HG03520 (cell line): ENCODE data around the gene NENF.

Source experiments
- ATAC-seq: cut with Tn5 transposase; IDR thresholded peaks from one replicate; pipeline ENCODE4 v1.9.1; 2021; ENCODE audit warnings: mild to moderate bottlenecking, moderate library complexity; ENCODE audit not compliant: unreplicated experiment

Gene NENF

GRCh38 chr1:212430955-212431394 is 1.7 kb upstream of the NENF start:
- no peak for ATAC-seq

- no peak for ATAC-seq
Observed at GRCh38 chr1:212431644-212432043, 1.1 kb upstream of the NENF start.

GRCh38 chr1:212432272-212432660 is 454 bp upstream of the NENF start:
- no peak for ATAC-seq

- no peak for ATAC-seq
Observed at GRCh38 chr1:212433577-212434462, 1.1 kb downstream of the NENF start.

DNA sequence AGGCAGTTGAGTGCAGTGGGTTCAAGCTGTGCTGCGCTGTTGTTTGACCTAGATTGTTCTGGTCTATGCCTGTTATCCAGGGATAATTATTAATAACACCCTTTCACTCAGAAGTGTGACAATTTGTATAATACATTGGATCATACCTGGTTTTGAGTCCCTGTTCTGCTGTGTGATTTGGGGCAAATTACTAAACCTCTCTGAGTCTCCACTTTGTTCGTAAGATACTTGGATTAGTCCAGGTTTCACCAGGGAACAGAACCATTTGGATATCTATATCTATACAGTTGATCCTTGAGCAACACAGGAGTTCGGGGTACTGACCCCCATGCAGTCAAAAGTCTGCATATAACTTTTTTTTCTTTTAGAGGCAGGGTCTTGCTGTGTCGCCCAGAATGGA is 2.3 kb downstream of the NENF start:
- no peak for ATAC-seq

DNA sequence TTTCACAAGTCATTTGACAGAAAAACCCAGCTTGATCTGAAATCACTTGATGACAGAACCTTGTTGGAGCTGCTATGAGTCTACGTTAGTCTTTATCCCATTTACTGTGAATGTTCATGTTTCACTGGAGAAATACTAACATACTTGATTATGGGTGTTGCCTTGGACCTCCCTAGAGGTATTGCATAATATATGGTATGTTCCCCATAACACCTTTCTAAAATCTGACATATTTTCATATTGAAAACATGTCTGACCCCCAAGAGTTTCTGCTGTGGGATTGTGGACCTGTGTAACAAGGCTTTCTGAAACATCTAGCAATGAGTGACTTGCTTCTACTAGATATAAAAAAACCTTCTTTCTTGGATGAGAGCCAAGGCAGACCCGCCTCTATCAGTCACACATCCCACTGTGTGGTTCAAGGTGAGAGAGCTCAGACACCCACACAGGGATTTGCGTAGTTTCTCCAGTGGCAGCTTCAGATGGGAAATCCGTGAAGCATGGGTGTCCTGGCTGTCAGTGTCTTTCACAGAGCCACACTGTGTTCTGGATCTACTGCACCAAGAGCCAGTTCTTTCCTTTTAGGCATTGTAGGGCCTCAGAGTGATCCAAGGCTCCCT is 4.6 kb downstream of the NENF start:
- no peak for ATAC-seq

DNA sequence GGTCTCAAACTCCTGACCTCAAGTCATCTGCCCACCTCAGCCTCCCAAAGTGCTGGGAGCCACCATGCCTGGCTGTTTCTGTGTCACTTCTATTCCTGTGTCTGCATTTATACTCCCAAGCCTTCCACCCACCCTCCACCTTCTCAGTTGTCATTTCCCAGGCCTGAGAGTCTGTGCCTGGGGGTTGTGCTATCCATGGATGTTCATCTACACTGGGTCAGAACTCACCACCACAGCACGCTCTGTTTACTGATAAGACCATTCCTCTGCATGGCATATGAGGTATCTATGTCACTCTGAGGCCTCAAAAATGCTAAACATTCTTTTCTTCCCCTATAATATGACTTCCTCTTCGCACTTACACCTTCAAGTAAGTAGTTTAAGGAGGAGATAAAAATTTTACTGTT is 6.1 kb downstream of the NENF start:
- ATAC-seq = no peak

GRCh38 chr1:212440419-212440818 is 7.7 kb downstream of the NENF start:
- ATAC-seq = no peak

GRCh38 chr1:212442408-212442807 is 9.7 kb downstream of the NENF start:
- ATAC-seq = no peak

GRCh38 chr1:212446333-212446732 is 13.6 kb downstream of the NENF start:
- ATAC-seq = no peak

- ATAC-seq = no peak
Observed at GRCh38 chr1:212447478-212447877, 14.8 kb downstream of the NENF start.

- ATAC-seq = no peak
Observed at GRCh38 chr1:212450331-212450881, 17.7 kb downstream of the NENF start.

DNA sequence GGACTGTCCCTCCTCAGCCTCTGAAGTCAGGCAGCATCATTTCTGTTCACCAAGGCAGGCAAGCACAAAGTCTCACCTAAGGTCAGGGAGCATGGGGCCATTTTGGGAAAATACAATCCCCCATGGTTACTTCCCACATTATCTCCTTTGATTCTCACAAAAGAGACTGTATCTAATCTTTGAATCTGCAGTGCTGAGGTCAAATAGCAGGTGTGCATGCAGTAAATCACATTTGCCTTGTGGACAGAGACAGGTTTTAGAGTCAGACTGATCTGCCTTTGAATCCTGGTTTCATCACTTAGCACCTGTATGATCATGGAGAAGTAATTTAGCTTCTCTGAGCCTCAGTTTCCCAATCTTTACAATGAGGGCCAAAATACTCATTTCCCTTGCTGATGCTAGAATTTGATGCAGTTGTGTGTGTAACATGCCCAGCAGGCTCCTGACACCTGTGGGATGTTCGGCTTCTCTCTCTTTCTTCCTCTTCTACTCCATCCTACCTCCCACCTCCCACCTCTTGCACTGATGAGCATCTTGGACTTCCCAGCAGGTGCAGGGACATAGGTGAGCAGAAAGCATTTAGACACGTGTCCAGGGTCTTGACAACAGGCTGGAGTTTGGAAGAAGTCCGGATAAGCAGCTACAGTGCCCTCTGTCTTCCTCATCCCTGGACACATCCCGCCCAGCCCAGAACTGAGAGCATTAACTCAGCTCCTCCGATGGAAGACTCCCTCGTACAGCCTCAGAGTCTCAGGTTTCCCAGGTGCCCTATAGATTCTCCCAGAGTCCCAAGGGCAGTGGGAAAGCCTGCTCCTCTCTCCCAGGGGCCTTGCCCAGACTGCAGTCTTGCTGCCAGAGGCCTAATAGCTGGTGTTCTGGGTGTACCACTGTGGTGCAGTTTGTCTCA is 18.9 kb downstream of the NENF start:
- no peak for ATAC-seq

- ATAC-seq = no peak
Observed at GRCh38 chr1:212452323-212453155, 19.8 kb downstream of the NENF start.

GRCh38 chr1:212453156-212453857 is 20.6 kb downstream of the NENF start:
- no peak for ATAC-seq

GRCh38 chr1:212454741-212455140 is 22.0 kb downstream of the NENF start:
- ATAC-seq = no peak

DNA sequence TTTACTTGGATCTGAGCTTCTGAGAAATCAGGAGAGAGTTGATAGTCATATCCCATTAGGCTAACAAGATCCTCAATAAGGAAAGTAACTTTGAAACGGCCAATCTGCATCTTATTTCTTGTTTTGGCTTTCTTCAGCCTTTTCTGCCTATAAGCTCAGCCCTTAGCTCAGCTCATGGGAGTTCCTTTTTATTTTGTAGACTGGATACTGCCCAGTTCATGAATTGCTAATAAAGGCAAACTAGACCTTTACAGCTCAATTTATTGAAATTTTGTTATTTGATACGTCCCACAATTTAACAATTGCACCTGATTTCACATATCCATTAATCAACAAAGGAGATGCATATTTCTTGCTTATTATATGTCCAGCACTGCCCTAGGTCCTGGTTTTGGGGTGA is 22.7 kb downstream of the NENF start:
- ATAC-seq = no peak

- peak; percentile 76 for ATAC-seq
Observed at GRCh38 chr1:212455803-212456528, 23.2 kb downstream of the NENF start.
